GM18511 (cell line): Measurements from ENCODE around the gene KCNIP2.
"Not testable (repeated sequence)": the region's sequence is repeated elsewhere in the genome, so short reads cannot be mapped to it uniquely, and the experiment has no call there.

Experiments used
- ATAC-seq: cut with Tn5 transposase; IDR thresholded peaks from one replicate; pipeline ENCODE4 v1.9.1; 2021; ENCODE audit warnings: mild to moderate bottlenecking, moderate library complexity; ENCODE audit not compliant: unreplicated experiment

The KCNIP2 gene

DNA sequence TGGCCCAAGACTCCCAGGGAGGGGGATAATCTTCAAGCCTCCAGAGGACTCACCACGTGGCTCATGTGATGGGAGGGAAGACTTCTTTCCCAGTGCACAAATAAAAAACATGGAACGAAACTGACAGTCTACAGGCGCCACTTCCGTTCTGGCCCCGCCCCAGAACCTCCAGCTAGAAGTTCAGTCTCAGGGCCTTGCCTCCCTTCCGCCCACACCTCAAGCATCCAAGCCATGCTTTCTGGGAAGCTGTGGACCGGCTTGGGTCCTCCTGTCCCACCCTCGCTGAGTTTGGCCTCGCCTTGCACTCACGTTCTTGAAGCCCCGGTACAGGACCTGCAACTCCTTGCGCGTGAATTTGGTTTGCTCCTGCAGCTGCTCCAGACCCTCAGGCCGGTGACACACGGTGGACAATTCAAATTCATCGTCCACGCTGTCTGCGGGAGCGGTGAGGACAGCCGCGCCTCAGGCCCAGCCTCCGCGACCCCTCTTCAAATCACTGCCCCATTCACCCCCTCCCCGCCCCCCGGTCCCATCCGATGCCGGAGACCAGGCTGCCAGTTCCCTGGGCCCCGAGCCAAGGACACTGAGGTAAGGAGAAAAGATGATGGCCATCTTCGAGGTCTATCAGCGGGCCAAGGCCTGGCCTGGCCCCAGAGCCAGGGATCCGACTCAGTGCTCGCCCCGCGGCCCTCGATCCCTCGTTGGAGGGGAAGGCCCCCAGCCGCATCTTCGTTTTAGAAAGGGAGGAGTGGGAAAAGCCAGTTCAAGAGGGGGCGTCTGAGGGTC lies 14.6 kb downstream of the KCNIP2 start:
- no peak for ATAC-seq

DNA sequence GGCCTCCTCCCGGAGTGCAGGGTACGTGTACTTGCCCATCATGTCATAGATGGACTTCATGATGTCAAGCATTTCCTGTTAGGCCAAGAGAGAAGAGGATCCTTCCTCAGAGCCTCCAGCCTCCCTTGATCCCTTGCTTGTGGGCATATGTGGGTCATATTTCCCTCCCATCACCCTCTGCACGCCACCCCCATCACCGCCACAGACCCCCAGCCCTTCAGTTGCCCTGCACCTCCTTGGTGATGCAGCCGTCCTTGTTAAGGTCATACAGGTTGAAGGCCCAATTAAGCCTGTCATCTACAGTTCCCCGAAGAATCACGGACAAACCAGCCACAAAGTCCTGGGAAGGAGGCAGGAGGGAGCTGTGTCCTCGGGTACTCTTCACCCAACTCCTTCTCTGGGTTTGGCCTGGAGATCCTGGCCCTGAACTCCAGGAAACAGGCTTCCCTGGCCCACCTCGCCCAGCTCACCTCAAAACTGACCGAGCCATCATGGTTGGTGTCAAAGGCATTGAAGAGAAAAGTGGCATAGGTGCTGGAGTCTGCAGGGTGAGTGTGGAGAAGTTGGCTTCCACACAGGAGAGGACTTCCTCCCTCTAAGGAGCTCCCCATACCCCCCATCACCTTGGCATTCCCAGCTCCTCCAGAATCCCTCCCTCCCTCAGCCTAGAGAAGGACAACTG lies 15.5 kb downstream of the KCNIP2 start:
- no peak for ATAC-seq

DNA sequence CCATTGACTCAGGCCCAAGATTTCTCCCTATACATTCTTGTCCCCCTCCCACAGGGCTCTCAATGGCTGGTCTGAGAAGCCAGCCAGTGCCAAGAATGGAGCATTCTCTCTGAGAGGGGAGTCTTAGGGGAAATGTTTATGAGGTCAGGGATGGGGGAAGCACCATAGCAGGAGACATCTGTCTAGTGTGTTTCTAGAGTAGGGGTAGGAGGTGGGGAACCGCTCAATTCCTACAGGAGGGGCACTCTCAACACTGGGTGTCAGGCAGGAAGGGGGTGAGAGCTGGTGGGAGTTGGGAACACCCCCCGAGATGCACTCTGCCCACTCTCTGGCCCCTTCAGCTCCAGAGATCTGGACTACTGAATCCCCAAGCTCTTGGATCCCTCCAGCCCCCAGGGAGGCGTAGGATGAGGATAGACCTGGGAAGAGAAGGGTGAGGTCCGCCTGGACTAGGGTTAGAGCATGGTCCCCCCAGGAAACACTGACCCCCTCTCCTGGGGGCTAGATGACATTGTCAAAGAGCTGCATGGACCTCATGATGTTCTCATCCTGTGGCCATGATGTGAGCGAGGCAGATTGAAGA lies 16.7 kb downstream of the KCNIP2 start:
- ATAC-seq: no peak

DNA sequence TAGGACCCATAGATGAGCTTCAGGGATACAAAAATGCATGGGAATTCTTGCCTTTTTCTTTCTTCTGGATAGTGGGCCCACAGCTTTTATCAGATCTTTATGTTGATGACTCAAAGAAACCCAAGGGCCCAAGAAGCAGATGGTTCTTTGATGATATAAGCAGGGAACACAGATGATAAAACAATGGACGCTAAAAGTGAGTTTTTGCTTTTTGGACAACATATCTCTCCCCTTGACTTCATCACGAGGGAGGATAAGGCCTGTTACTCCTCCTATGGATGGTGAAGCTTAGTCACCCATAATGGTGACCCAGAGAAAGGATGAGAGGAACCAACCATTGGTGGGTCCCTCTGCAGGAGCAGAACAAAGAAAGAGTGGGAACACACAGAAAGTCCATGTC lies 18.9 kb downstream of the KCNIP2 start:
- ATAC-seq: no peak

- peak; percentile 32 for ATAC-seq
Observed at GRCh38 chr10:101818872-101819633, 24.5 kb downstream of the KCNIP2 start.

DNA sequence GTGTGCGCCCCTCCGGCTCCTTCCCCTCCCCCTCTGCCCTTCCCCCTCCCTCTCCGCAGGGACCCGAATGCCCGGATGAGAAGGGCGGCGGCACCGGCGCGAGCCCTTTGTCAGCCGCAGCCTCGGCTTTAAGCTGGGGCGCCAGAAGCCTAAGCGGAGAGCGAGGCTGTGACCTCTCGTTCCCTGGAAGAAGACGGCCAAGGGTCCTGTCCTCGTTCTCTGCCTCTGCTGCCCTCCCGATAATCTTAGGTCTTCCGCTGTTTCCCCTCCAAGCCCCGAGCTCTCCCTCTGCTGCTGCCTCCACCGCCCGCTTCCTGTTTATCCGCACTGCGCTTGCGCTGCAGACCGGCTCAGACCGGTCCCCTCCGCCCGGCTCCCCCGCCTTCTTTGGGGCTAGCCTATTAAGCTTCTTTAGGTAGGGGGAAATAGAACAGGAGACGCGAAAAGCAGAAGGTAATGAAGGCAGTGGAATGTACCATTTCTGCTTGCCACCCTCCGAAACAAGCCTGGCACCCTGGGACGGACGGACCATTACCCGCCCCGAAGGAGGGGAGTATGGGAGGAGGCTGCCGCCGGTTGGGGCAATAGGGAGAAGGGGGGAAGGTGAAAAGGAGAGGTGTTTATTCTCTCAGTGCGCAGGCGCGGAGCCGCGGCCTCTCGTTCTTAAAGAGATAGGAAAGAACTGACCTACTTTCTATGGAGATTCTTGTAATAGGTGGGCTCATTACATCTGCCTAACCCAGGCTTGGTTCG lies 25.3 kb downstream of the KCNIP2 start, which contains the start of gene OGA:
Gene OGA (minus strand): TSS at position 326 of the 753 bp plus-strand sequence. CDS start 422 bp downstream, outside the sequence.
- ATAC-seq: peak; percentile 87

- peak; percentile 3 for ATAC-seq
Observed at GRCh38 chr10:101817337-101818118, 26.1 kb downstream of the KCNIP2 start.

GRCh38 chr10:101816913-101817336 lies 26.7 kb downstream of the KCNIP2 start:
- ATAC-seq: no peak

GRCh38 chr10:101816376-101816775 lies 27.2 kb downstream of the KCNIP2 start:
- ATAC-seq: no peak

- no peak for ATAC-seq
Observed at GRCh38 chr10:101814466-101815071, 29.0 kb downstream of the KCNIP2 start.

GRCh38 chr10:101812606-101813005 lies 31.0 kb downstream of the KCNIP2 start:
- no peak for ATAC-seq

DNA sequence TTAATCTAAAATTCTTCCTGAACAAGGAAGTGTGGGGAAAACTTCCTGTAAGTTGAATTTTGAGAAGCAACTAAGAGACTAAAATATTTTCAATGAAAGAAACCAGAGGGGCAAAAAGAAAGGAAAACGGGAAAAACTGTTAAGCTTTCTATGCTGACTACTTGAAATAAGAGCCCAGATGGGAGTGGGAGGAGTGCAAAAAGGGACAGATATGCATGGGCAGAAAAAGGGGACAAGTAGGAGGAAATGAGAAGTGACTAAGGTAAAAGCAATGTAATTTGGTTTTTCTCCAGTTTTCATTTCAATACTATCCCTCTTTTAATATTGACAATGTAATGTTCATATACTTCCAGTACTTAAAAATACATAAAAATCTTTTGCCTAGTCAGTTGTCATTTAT lies 36.4 kb downstream of the KCNIP2 start:
- no peak for ATAC-seq

- no peak for ATAC-seq
Observed at GRCh38 chr10:101803511-101803910, 40.1 kb downstream of the KCNIP2 start.

GRCh38 chr10:101797403-101798059 lies 46.1 kb downstream of the KCNIP2 start:
- no peak for ATAC-seq

DNA sequence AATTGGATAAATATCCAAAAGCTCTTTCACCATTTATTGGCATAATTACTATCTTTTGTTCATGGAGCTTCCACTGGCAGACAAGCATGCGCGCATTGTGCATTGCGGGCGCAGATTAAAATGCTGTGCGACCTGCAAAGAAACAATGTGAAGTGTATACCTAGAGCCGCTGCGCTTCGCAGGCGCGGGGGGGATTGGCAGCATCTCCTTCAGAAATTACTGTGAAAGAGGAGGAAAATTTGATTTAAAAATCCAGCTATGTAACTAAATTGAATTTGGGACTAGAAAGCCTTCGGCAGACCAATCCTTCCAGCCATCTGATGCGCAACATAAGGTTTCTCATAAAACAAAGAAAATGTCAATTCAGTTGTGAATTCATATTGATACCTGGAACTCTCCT lies 50.1 kb downstream of the KCNIP2 start:
- ATAC-seq: no peak

DNA sequence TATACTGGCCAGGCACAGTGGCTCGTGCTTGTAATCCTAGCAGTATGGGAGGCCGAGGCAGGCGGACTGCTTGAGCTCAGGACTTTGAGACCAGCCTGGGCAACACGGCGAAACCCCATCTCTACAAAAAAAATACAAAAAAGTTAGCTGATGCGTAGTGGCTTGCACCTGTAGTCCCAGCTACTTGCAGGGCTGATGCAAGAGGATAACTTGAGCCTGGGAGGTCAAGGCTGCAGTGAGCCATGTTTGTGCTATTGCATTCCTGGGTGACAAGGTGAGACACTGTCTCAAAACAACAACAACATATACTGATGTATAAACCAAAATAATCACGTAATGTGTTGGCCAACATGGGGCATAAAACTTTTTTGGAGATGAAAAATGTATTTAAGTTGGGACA lies 53.9 kb downstream of the KCNIP2 start:
- ATAC-seq: no peak

GRCh38 chr10:101789231-101789630 lies 54.4 kb downstream of the KCNIP2 start:
- not testable (repeated sequence) for ATAC-seq

GRCh38 chr10:101785801-101786200 lies 57.8 kb downstream of the KCNIP2 start:
- ATAC-seq: no peak

DNA sequence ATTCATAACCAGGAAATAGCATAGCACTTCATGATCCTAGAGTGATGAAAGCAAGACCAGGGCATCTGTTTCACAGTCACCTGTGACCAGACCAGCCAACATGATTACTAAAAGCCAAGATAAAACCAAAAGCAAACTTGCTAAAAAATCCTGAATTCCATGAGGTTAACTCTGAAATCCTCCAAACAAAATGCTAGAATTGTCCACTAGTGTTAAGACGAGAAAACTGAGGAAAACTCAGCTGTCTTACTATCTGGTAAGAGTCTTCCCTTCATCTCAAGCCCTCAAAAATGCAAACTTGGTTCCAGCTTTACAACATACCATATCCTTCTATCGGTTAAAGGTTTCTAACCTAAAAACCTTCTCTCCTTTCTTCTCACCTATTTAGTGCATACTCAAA lies 59.0 kb downstream of the KCNIP2 start:
- no peak for ATAC-seq
